Activated CD8-positive, alpha-beta T cell treated with anti-CD3 and anti-CD28 coated beads for 36 hours (primary cell): ENCODE data around the gene B3GAT1. TPM values are rescaled to one million over a fixed set of nuclear protein-coding genes. Genes with fewer than 3 reads are reported as not detected.

Source experiments
- ATAC-seq: fragments of 200-7000 bp; cut with Tn5 transposase; one replicate; pipeline ENCODE4 v1.10.0; 2021; ENCODE audit warnings: mild to moderate bottlenecking, moderate library complexity
- CTCF ChIA-PET: fragments of 350-600 bp; sonication (Branson Sonifier 250); formaldehyde crosslinking; loops from one replicate; lab custom pipeline; 2021; ENCODE audit warnings: antibody characterized with exemption; lab: Charles Lee
- POLR2A ChIA-PET: fragments of 350-600 bp; sonication (Branson Sonifier 250); formaldehyde crosslinking; loops from one replicate; lab custom pipeline; 2021; ENCODE audit warnings: antibody characterized with exemption; lab: Charles Lee
- DNase-seq: peaks from one replicate; pipeline ENCODE4 v3.0.0-alpha.2; 2020
- H3K27ac Mint-ChIP-seq: one replicate; pipeline ENCODE4 v1.8.0; 2021; ENCODE audit warnings: mild to moderate bottlenecking, mixed read lengths
- H3K27me3 Mint-ChIP-seq: one replicate; pipeline ENCODE4 v1.8.0; 2021; ENCODE audit warnings: mixed read lengths
- H3K36me3 Mint-ChIP-seq: one replicate; pipeline ENCODE4 v1.8.0; 2021; ENCODE audit warnings: low read depth, mixed read lengths
- H3K4me1 Mint-ChIP-seq: one replicate; pipeline ENCODE4 v1.8.0; 2021; ENCODE audit warnings: low read depth, mixed read lengths
- H3K4me3 Mint-ChIP-seq: one replicate; pipeline ENCODE4 v1.8.0; 2021; ENCODE audit warnings: mild to moderate bottlenecking, moderate library complexity, mixed read lengths
- H3K9me3 Mint-ChIP-seq: one replicate; pipeline ENCODE4 v1.8.0; 2021; ENCODE audit warnings: mixed read lengths
- intact Hi-C: fragments of 100-400 bp; cut with micrococcal nuclease; formaldehyde crosslinking; loops from one replicate; pipeline ENCODE4 v1.10.0; 2022
- total RNA-seq, 2 experiments: library from RNA; stranded (reverse); gene quantifications; one replicate each; pipeline ENCODE4 v1.2.3, GENCODE V29; 2021
- TF ChIP-seq, protein P1 (sequence below): fragments of 200-600 bp; IDR thresholded peaks from one replicate; pipeline ENCODE4 v1.8.0; 2022; ENCODE audit warnings: antibody characterized with exemption, mild to moderate bottlenecking

B3GAT1 gene
- total RNA-seq, 2 experiments from 2014 or later: 0.07 TPM; not detected in 1

DNA sequence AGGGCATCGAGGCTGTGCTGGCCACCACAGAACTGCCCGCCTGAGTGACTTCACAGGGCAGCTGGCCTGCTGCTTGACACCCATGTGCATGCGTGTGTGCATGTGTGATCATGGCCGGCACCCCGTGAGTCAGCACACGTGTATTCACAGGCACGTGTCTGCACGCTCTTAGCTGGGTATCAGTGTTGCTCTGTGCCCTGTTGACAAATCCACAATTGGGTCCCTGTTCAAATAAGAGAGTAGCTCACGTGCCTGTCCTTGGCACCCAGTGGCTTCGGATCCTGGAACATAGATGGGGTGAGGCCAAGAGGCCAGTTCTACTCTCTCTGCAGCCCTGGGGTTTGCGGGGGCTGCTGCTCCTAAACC, 14.0 kb downstream of the B3GAT1 start:
- H3K4me3 Mint-ChIP-seq: no peak overlapping the region
- H3K27ac Mint-ChIP-seq: no peak overlapping the region
- ATAC-seq (no peak), DNase-seq (no peak)
- H3K4me1 Mint-ChIP-seq: no peaks in the 10 kb centered on the region
- TF ChIP-seq, protein P1, sequence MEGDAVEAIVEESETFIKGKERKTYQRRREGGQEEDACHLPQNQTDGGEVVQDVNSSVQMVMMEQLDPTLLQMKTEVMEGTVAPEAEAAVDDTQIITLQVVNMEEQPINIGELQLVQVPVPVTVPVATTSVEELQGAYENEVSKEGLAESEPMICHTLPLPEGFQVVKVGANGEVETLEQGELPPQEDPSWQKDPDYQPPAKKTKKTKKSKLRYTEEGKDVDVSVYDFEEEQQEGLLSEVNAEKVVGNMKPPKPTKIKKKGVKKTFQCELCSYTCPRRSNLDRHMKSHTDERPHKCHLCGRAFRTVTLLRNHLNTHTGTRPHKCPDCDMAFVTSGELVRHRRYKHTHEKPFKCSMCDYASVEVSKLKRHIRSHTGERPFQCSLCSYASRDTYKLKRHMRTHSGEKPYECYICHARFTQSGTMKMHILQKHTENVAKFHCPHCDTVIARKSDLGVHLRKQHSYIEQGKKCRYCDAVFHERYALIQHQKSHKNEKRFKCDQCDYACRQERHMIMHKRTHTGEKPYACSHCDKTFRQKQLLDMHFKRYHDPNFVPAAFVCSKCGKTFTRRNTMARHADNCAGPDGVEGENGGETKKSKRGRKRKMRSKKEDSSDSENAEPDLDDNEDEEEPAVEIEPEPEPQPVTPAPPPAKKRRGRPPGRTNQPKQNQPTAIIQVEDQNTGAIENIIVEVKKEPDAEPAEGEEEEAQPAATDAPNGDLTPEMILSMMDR: no peak
- CTCF ChIA-PET: no interaction called here
- no peaks in the 10 kb centered on the region for H3K36me3 Mint-ChIP-seq
- peaks cover 9% of the 10 kb centered on the region for H3K27me3 Mint-ChIP-seq
- intact Hi-C loops: no loop called here
- H3K9me3 Mint-ChIP-seq: no peaks in the 10 kb centered on the region
- POLR2A ChIA-PET: interaction anchor here (0.8 kb wide), 1 partner anchor 15 kb away, joined by 3 read pairs; no protein-coding TSS in a partner anchor

DNA sequence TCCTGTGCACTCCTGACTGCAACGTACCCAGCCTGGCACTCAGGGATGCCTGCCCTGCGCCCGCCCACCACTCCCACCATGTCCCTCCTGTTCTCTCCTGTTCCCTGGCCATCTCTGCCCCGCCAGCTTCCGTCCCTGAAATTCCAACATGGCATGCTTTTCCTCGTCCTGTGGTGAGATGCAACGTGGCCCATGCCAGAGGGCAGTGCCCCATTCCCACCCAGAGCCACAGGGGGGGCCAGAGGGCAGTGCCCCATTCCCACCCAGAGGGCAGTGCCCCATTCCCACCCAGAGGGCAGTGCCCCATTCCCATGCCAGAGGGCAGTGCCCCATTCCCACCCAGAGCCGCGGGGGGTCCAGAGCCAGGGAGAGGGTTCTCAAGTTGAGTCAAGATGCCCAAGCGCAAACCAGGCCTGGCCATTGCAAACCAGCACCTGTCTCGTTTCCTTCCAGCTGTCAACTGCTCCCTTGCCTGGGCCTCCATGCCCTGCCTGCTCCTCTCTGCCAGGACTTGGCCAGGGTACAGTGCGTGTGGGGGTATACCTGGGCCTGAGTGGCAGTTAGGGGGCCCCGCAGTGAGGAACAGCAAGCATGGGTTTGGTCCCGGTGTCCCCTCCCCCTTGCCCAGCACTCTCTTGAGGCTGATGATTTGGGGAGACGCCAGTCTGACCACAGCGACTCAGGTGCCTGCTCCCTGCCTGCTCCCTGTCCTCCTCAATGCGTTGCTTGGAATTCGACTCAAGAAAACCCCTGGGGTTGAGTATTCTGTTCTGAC, 14.6 kb downstream of the B3GAT1 start:
- Mint-ChIP-seq H3K4me1 (no peaks in the 10 kb centered on the region), H3K27ac (no peak overlapping the region), H3K9me3 (no peaks in the 10 kb centered on the region), H3K27me3 (peaks cover 9% of the 10 kb centered on the region), H3K36me3 (no peaks in the 10 kb centered on the region), H3K4me3 (no peak overlapping the region)
- ChIA-PET CTCF (no interaction called here), POLR2A (interaction anchor here (0.8 kb wide), 1 partner anchor 14 kb away, joined by 3 read pairs; no protein-coding TSS in a partner anchor)
- DNase-seq (no peak), ATAC-seq (no peak)
- intact Hi-C loops: no loop called here
- TF ChIP-seq, protein P1: no peak

DNA sequence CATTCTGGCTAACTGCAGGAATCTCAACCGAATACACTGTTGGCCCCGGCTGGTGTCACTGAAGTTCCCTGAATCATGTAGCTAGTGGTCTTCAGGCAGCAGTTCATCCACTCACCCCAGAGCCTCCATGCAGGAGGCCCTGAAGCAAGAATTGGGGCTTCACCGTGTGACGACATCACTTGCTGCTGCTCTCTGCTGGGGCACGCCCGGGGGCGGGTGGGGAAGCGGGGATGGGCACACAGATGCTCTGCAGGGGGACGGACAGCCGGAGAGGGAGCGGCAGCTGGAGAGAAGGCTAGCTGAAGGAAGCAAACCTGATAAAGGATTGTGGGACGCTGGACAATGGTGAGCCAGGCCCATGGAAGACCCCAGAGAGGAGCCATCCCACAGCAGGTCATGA, 17.0 kb downstream of the B3GAT1 start:
- intact Hi-C loops: no loop called here
- Mint-ChIP-seq H3K9me3 (no peaks in the 10 kb centered on the region), H3K36me3 (no peaks in the 10 kb centered on the region), H3K27ac (no peak overlapping the region), H3K4me3 (no peak overlapping the region), H3K27me3 (peaks cover 7% of the 10 kb centered on the region), H3K4me1 (no peaks in the 10 kb centered on the region)
- ChIA-PET POLR2A (no interaction called here), CTCF (no interaction called here)
- DNase-seq (no peak), ATAC-seq (no peak)
- TF ChIP-seq, protein P1: no peak

DNA sequence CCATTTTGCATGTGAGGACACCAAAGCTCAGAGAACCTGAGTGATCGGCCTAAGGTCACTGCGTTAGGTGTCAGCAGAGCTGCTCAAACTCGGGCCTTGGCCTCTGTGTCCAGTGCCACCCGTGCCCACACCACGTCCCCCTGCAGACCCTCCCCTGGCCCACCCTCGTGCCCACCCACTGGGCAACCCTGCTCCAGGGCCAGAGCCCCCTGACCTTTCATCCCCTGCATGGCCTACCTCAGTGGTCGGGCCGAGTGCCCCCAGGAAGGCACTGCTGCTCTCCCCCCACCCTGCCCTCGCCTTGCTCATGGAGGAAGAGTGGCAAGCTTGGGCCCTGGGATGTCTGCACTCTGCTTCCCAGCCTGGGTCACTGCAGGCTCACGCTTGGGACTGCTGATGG, 17.7 kb downstream of the B3GAT1 start:
- intact Hi-C loops: no loop called here
- H3K9me3 Mint-ChIP-seq: no peaks in the 10 kb centered on the region
- CTCF ChIA-PET: no interaction called here
- H3K27me3 Mint-ChIP-seq: peaks cover 7% of the 10 kb centered on the region
- POLR2A ChIA-PET: no interaction called here
- no peak overlapping the region for H3K27ac Mint-ChIP-seq
- H3K4me1 Mint-ChIP-seq: no peaks in the 10 kb centered on the region
- no peak for ATAC-seq
- H3K4me3 Mint-ChIP-seq: no peak overlapping the region
- H3K36me3 Mint-ChIP-seq: no peaks in the 10 kb centered on the region
- no peak for DNase-seq
- TF ChIP-seq, protein P1: no peak

DNA sequence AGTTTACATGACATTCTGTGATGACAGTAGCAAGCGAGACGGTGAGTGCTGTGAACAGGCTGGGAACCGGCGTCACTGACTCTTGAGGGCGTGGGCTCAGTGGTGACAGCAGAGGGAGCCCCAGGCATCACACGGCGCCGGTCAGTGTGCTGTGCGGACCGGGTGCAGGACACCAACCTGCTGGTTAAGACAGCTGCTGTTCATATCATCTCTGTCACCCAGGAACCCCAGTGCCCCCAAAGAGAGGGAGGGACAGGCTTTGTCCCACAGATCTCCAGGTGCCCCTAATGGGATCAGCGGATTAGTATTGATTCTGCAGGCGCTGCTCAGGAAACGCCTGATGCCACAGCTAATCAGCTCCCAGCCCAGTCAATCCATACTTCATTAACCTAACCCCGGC, 18.4 kb downstream of the B3GAT1 start:
- ATAC-seq: no peak
- no peak for DNase-seq
- intact Hi-C loops: no loop called here
- TF ChIP-seq, protein P1: no peak
- Mint-ChIP-seq H3K27me3 (peaks cover 9% of the 10 kb centered on the region), H3K4me1 (no peaks in the 10 kb centered on the region), H3K4me3 (no peak overlapping the region), H3K36me3 (no peaks in the 10 kb centered on the region), H3K9me3 (no peaks in the 10 kb centered on the region), H3K27ac (no peak overlapping the region)
- POLR2A ChIA-PET: no interaction called here
- CTCF ChIA-PET: no interaction called here
